Activated CD4-positive, alpha-beta T cell treated with anti-CD3 and anti-CD28 coated beads, Interleukin-2, amount 50 U/mL, for 4 hours (primary cell): ENCODE results near the gene COX6B2.
"Not testable (repeated sequence)": the region's sequence is repeated elsewhere in the genome, so short reads cannot be mapped to it uniquely, and the experiment has no call there.

Experiments used
- DNase-seq, 2 experiments: peaks; one replicate each; pipeline ENCODE4 v3.0.0-alpha.2; 2020

The COX6B2 gene

GRCh38 chr19:55354698-55355212 lies at the start of gene COX6B2:
Gene COX6B2, minus strand, starts transcription at chr19:55354719. Its CDS starts 198 bp downstream, at chr19:55354521.
- no peak for DNase-seq

GRCh38 chr19:55402509-55402908 lies 48.0 kb upstream of the COX6B2 start:
- no peak for DNase-seq

GRCh38 chr19:55401390-55401789 lies 46.9 kb upstream of the COX6B2 start:
- not testable (repeated sequence) for DNase-seq

GRCh38 chr19:55400281-55401087 lies 46.0 kb upstream of the COX6B2 start:
- DNase-seq = no peak

- no peak for DNase-seq
Measured at GRCh38 chr19:55398200-55398925, 43.8 kb upstream of the COX6B2 start.

GRCh38 chr19:55392820-55393761 lies 38.6 kb upstream of the COX6B2 start:
- no peak for DNase-seq

GRCh38 chr19:55391702-55392615 lies 37.4 kb upstream of the COX6B2 start:
- DNase-seq = no peak

- DNase-seq = no peak
Measured at GRCh38 chr19:55391191-55391670, 36.7 kb upstream of the COX6B2 start.

- DNase-seq = no peak
Measured at GRCh38 chr19:55390461-55390880, 36.0 kb upstream of the COX6B2 start.

GRCh38 chr19:55389386-55390317 lies 35.1 kb upstream of the COX6B2 start:
- DNase-seq = no peak

GRCh38 chr19:55387736-55388497 lies 33.4 kb upstream of the COX6B2 start:
- no peak for DNase-seq

GRCh38 chr19:55386493-55386971 lies 32.0 kb upstream of the COX6B2 start:
- DNase-seq = no peak

- peak; percentile 98 for DNase-seq
Measured at GRCh38 chr19:55385724-55386492, 31.4 kb upstream of the COX6B2 start, which contains the start of gene RPL28. Gene RPL28, plus strand, starts transcription at chr19:55385932. Its CDS starts 426 bp downstream, at chr19:55386358.

GRCh38 chr19:55384920-55385723 lies 30.6 kb upstream of the COX6B2 start:
- DNase-seq = peak; percentile 93

- DNase-seq = peak in 1 of 2 experiments; percentile 25
Measured at GRCh38 chr19:55384131-55384919, 29.8 kb upstream of the COX6B2 start, which contains the start of gene TMEM238. Gene TMEM238, minus strand, starts transcription at chr19:55384292. Its CDS starts 33 bp downstream, at chr19:55384259.
